ES-I3 (cell line): ENCODE measurements around the gene PLEK.
"Not testable (repeated sequence)": the region's sequence is repeated elsewhere in the genome, so short reads cannot be mapped to it uniquely, and the experiment has no call there.

Experiments used
- H3K36me3 ChIP-seq: 2 replicates; pipeline ENCODE4 v1.6.1; 2013; ENCODE audit warnings: mild to moderate bottlenecking, low read length, control low read depth, moderate library complexity; ENCODE audit not compliant: insufficient read depth
- H3K4me1 ChIP-seq: 2 replicates; pipeline ENCODE4 v1.6.1; 2013; ENCODE audit warnings: mild to moderate bottlenecking, control low read depth, low read length; ENCODE audit not compliant: insufficient read depth
- H3K9ac ChIP-seq: 2 replicates; pipeline ENCODE4 v1.6.1; 2013; ENCODE audit warnings: low read depth, mild to moderate bottlenecking, low read length, moderate library complexity
- H3K9me3 ChIP-seq: 2 replicates; pipeline ENCODE4 v1.6.1; 2013; ENCODE audit warnings: mild to moderate bottlenecking, low read length, moderate library complexity; ENCODE audit not compliant: control insufficient read depth, insufficient read depth

The PLEK gene

DNA sequence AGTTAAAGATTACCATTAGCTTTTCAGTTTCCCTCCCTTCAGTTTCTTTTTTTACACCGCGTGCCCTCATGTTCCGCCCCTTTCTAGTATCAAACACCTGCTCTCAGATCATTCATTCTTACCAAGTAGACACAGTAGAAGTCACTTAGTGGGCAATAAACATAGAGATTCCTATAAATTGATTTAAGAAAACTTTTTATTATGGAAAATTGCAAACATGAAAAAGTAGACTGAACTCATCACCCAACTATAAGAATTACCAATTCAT lies 24.1 kb upstream of the PLEK start:
- Histone ChIP-seq H3K36me3 (no peaks in the 10 kb centered on the region), H3K9ac (no peak overlapping the region), H3K9me3 (no peaks in the 10 kb centered on the region), H3K4me1 (peaks cover 4% of the 10 kb centered on the region; the same call in 1 of the 2 replicates)

DNA sequence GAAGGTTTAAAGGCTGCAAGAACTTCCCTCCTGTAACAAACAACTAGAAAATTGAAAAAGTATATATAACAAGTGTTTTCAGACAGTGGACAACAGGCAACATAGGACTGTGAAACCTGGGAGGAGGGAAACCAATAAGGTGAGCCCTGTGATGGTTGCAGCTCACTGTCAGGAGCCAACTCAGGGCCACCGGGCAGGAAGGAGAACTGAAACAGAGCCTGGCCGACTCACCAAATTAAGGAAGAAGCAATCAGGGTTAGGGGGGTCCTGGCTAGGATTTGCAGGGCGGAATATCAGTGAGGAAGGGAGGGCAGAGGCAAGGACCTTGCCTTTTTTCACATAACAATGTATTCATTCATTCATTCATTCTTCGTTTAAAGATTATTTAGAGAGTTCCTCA lies 23.5 kb upstream of the PLEK start:
- no peak overlapping the region for H3K9ac ChIP-seq
- no peaks in the 10 kb centered on the region for H3K9me3 ChIP-seq
- peaks cover 4% of the 10 kb centered on the region; the same call in 1 of the 2 replicates for H3K4me1 ChIP-seq
- no peaks in the 10 kb centered on the region for H3K36me3 ChIP-seq

DNA sequence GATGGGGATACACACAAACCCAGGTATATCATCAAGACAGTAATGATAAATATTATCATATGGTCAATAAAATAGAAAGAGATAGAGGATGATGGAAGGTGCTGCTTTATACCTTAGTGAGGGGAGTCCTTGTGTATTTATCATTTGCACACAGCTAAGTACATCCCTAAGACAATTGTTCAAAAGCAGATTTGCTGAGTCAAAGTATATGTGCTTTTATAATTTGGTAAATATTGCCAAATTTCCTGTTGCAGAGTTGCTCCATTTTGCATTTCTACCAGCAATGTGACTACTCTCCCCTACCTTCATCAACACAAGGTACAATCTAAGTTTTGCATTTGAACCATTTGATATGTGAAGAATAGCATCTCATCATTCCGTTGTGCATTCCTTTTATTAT lies 22.6 kb upstream of the PLEK start:
- H3K9ac ChIP-seq: no peak overlapping the region
- no peaks in the 10 kb centered on the region for H3K36me3 ChIP-seq
- peaks cover 4% of the 10 kb centered on the region; the same call in 1 of the 2 replicates for H3K4me1 ChIP-seq
- H3K9me3 ChIP-seq: no peaks in the 10 kb centered on the region

DNA sequence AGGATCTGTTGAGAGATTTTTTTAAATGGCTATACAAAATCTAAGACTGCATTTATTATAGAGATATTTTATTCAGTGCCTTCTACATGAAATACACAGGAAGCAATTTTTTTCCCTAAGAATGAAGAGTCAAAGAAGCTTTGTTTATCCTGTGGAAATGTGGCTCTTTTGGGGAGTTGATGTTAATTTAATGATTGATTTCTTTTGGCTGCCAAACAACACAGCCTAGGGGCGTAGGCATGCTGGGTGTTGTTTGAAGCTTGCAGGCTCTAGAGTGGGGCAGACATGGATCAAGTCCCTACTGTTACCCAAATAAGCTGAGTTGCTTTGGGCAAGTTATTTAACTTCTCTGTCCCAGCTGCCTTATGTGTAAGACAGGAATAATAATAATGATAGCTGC lies 21.1 kb upstream of the PLEK start:
- Histone ChIP-seq H3K9ac (no peak overlapping the region), H3K4me1 (peaks cover 4% of the 10 kb centered on the region; the same call in 1 of the 2 replicates), H3K9me3 (no peaks in the 10 kb centered on the region), H3K36me3 (no peaks in the 10 kb centered on the region)

DNA sequence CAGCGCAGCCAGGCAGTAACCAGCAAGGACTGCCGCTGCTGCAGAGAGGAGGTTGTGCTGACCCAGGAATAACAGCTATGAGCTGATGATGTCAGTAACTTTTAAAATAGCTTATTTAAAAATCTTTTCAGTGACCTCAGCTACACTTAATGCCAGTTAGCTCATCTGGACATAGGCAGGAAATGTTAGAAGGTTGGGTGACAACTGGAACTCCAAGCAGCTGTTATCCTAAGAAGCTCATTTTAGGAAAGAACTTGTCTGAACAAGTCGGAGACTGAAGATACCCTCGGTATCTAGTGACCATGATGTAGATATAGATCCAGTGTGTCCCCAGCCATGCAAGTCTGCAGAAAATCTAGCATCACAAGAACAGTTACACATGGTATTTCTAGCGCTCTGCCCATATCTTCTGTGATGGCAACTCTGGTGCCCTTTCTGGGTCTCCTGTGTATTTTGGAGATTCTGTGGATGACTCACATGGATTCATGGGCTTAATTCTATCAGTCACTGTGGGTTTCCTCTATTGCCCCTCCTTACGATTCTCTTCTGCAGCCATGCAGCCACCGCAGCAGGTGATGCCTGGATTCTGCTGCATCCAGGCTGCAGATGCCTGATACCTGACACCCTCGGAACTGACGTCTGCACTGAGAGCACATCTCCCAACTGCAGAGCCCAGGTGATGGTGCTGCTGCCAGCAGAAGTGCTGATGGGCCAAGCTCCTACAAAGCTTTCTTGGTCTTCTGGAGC lies 19.8 kb upstream of the PLEK start:
- H3K9me3 ChIP-seq: no peaks in the 10 kb centered on the region
- H3K36me3 ChIP-seq: no peaks in the 10 kb centered on the region
- no peak overlapping the region for H3K9ac ChIP-seq
- H3K4me1 ChIP-seq: peaks cover 4% of the 10 kb centered on the region; the same call in 1 of the 2 replicates

DNA sequence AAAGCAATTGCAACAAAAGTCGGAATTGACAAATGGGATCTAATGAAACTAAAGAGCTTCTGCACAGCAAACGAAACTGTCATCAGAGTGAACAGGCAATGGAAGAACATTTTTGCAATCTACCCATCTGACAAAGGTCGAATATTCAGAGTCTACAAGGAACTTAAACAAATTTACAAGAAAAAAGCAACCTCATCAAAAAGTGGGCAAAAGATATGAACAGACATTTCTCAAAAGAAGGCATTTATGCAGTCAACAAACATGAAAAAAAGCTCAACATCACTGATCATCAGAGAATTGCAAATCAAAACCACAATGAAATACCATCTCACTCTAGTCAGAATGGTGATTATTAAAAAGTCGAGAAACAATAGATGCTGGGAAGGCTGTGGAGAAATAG lies 16.0 kb upstream of the PLEK start:
- not testable (repeated sequence) for H3K9ac ChIP-seq, H3K4me1 ChIP-seq, H3K36me3 ChIP-seq, H3K9me3 ChIP-seq

DNA sequence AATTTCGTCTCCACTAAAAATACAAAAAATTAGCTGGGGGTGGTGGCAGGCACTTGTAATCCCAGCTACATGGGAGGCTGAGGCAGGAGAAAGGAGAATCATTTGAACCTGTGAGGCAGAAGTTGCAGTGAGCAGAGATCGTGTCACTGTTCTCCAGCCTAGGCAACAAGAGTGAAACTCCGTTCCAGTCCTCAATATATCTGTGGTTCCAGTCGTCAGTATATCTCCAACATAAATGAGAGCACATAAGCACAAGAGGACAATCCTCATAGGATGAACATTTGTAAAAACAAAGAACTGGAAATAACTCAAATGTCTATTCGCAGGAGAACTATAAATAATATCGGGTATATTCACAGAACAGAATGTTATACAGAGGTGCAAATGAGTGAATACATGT lies 13.1 kb upstream of the PLEK start:
- Histone ChIP-seq H3K9ac (no peak overlapping the region), H3K36me3 (no peaks in the 10 kb centered on the region), H3K9me3 (no peaks in the 10 kb centered on the region), H3K4me1 (no peaks in the 10 kb centered on the region)

DNA sequence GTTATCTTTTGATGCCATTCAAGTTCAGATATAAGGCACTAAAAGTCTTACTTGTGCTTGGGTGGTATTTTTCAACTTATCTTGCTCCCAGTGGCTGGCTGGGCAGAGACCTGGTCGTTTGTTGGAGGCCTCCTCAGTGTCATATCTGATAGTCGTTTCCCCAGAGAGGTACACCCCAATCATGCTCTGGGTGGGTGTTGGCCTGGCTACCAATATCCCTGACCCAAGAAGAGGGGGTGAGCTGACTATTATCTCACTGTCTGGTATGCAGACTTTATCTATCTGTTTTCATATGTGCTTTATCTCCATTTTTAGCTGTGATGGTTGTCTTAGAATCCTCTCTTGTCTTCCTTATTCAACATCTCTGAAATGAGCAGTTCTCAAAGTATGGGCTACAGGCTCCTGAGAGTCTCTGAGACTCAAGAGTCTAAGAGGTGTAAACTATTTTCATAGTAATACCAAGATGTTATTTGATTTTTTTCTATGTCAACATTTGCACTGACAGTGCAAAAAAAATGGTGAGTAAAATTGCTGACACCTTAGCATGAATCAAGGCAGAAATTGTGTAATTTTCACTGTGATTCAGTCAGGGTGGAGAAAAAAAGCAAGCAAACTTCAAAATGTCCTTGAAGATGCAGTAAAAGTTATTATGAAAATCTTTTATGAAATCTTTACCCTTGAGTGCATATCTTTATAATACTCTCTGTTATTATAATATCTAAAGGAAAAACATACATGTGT lies 12.3 kb upstream of the PLEK start:
- H3K36me3 ChIP-seq: no peaks in the 10 kb centered on the region
- H3K4me1 ChIP-seq: no peaks in the 10 kb centered on the region
- no peak overlapping the region for H3K9ac ChIP-seq
- no peaks in the 10 kb centered on the region for H3K9me3 ChIP-seq

DNA sequence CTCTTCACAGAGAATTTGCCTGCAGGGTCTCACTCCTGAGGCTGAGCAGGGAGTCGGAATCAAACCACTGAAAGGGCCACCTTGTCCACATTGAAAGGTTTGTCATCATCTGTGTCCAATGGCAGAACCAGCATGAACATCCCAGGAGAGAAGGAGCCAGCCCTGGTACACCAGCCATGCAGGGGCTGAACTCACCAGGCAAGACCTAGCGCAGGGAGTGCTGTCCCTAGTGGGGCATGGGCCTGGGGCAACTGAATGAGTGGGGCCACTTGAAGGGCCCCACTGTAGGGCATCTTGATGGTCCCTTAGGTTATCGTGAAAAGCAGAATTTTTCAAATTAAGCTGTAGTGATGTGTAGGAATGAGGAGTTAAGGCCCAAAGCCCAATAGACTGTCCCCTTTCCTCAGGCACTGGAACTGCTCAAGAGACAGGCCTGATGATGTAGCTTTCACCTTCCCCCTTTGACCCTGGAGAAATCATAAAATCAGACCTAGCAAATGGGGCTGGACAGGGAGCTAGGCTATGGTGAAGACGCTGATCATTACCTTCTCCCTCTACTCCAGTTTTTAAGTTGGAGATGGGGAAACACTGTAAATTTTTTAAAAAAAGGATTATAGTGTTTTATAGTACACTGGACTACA lies 8.4 kb upstream of the PLEK start:
- Histone ChIP-seq H3K4me1 (no peaks in the 10 kb centered on the region), H3K9ac (no peak overlapping the region), H3K9me3 (no peaks in the 10 kb centered on the region)

DNA sequence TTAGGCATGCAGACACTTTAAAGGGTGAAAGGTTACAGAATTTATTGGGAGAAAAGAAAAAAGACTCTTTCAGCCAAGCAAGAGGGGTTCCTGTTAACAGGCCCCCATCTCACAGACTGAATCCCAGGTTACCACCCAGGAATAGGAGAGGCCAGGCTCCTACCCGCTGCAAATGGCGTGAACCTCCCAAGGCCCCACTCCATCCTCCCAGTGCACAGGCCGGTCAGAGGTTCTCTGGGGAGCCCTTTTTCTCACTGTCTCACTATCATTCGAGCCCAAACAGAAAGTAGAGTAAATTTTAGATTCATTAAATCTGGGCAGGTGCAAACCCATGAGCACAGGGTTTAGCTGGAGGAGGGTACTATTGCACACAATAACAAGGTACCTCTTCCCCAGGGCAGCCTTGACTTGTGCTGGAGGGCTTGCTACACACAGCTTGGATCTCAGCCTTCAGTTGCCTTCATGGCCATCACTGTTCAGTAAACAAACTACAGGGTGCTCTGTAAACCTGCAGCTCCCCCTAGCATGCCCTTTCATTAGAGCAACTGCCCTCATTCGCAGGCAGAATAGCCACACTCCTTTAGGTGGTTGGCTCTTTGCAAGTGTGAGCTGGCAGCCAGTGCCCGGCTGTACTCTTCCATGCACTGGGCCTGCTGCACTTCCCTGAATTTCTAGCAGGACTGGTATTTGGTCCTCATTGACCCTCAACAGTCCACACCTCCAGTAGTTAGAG lies 7.3 kb upstream of the PLEK start:
- Histone ChIP-seq H3K9me3 (no peaks in the 10 kb centered on the region), H3K36me3 (no peaks in the 10 kb centered on the region), H3K4me1 (no peaks in the 10 kb centered on the region), H3K9ac (no peak overlapping the region)

More for the DNA sequence above, 8.4 kb upstream of the PLEK start:
- H3K36me3 ChIP-seq: no peaks in the 10 kb centered on the region

DNA sequence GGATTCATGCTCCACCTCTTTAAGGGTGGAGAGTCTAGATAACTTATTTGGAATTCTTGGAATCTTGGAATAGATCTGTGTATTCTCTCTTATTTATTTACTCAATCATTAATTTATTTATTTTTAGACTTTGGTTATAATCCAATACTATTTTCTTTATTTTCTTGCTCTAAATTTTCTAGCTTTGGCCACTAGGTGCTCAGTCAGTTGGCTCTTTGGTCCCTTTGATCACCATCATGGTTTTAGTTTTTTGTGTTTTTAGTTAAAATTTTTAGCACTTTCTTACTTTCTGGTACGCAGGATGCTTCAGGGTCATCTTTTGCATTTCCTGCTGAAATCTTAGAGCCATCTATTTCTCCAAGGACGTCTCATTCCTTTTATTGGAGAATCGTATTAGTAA lies 5.2 kb upstream of the PLEK start:
- H3K9ac ChIP-seq: no peak overlapping the region
- H3K9me3 ChIP-seq: no peaks in the 10 kb centered on the region
- no peaks in the 10 kb centered on the region for H3K4me1 ChIP-seq
- H3K36me3 ChIP-seq: no peaks in the 10 kb centered on the region; the same call in 1 of the 2 replicates

DNA sequence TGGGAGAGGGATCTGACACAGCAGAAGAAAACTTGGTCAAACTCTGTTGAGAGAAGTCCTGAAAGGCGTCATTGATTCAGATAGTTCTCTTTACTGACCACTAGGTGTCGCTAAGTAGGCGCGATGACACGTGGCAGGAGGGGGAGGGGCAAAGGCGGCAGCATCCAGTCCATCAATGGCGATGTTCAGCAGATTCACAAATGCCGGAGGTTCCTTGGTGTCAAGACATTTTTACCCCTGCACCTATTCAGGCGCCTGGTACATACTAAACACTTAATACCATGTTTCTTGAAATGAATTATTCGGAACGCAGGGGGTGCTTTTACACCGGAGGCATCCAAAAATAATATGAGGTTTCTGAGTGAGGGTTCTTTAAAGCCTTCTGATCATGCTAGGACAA lies 3.0 kb upstream of the PLEK start:
- H3K4me1 ChIP-seq: no peaks in the 10 kb centered on the region
- no peaks in the 10 kb centered on the region; the same call in 1 of the 2 replicates for H3K36me3 ChIP-seq
- no peak overlapping the region for H3K9ac ChIP-seq
- H3K9me3 ChIP-seq: no peaks in the 10 kb centered on the region

DNA sequence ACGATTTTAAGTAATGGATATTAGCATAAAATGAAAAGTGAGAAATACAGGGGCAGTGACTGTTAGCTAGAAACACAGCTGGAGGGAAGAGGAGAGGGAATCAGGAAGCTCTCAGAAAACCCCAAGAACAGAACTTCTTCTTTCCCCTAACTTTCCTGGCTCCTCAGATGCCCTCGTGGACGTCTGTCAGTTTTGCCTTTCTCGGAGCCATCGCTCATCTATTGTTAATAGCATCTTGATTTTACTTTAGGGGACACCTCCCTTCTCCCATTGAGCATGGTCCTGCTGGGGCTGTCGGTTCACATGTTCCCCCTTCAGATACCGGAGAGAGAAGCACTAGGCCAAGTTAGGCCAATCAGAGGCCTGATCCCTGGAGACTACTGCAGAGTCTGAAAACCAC lies 2.3 kb upstream of the PLEK start:
- Histone ChIP-seq H3K36me3 (no peaks in the 10 kb centered on the region; the same call in 1 of the 2 replicates), H3K4me1 (no peaks in the 10 kb centered on the region), H3K9ac (no peak overlapping the region), H3K9me3 (no peaks in the 10 kb centered on the region)

DNA sequence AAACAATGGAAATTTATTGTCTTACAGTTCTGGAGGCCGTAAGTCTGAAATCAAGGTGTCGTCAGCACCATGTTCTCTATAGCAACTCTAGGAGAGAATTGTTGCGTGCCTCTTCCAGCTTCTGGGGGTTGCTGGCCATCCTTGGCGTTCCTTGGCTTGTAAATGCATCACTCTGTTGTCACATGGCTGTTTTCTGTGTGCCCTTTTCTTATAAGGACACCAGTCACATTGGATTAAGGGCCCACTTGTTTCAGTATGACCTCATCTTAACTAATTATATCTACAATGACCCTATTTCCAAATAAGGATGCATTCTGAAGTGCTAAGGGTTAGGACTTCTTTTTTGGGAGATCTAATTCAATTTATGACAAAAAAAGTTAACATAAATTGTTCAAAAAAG lies 1.4 kb upstream of the PLEK start:
- Histone ChIP-seq H3K4me1 (no peaks in the 10 kb centered on the region), H3K9ac (no peak overlapping the region)

More for the DNA sequence above, 1.4 kb upstream of the PLEK start:
- Histone ChIP-seq H3K36me3 (no peaks in the 10 kb centered on the region; the same call in 1 of the 2 replicates), H3K9me3 (no peaks in the 10 kb centered on the region)
